CD4-positive, alpha-beta memory T cell (primary cell): ENCODE data around the gene KRTCAP2. TPM values are rescaled to one million over a fixed set of nuclear protein-coding genes. Genes with fewer than 3 reads are reported as not detected.
"Not testable (repeated sequence)": the region's sequence is repeated elsewhere in the genome, so short reads cannot be mapped to it uniquely, and the experiment has no call there.

Experiments used
- CTCF ChIA-PET: fragments of 350-600 bp; sonication (Branson Sonifier 250); formaldehyde crosslinking; loops from one replicate; lab custom pipeline; 2021; ENCODE audit warnings: inconsistent platforms; ENCODE audit not compliant: partially characterized antibody; lab: Charles Lee
- POLR2A ChIA-PET: fragments of 350-600 bp; sonication (Branson Sonifier 250); formaldehyde crosslinking; loops from one replicate; lab custom pipeline; 2021; ENCODE audit not compliant: partially characterized antibody; lab: Charles Lee
- DNase-seq, 5 donors: peaks; one replicate each; pipeline versions ENCODE4 v3.0.0 to v3.0.0-alpha.2; 2020 to 2022; ENCODE audit warnings: mixed read lengths in 1 of 5
- H3K27ac ChIP-seq: one replicate; pipeline ENCODE4 v1.7.0; 2013; ENCODE audit warnings: low read depth, low read length
- H3K27me3 ChIP-seq: 2 replicates; pipeline ENCODE4 v1.7.0; 2013; ENCODE audit warnings: mild to moderate bottlenecking, low read length, moderate library complexity; ENCODE audit not compliant: insufficient read depth
- H3K36me3 ChIP-seq: 2 replicates; pipeline ENCODE4 v1.7.0; 2013; ENCODE audit warnings: mild to moderate bottlenecking, low read length, moderate library complexity; ENCODE audit not compliant: insufficient read depth
- H3K4me1 ChIP-seq: 2 replicates; pipeline ENCODE4 v1.7.0; 2013; ENCODE audit warnings: mild to moderate bottlenecking, low read length, moderate library complexity; ENCODE audit not compliant: insufficient read depth
- H3K4me3 ChIP-seq, 2 donors: one replicate each; pipeline ENCODE4 v1.7.0; 2013; ENCODE audit warnings: low read length in 2 of 2, mild to moderate bottlenecking in 1 of 2
- H3K9me3 ChIP-seq, 2 donors: one replicate each; pipeline ENCODE4 v1.7.0; 2013; ENCODE audit warnings: low read length in 2 of 2, control low read depth in 1 of 2; ENCODE audit not compliant: control insufficient read depth in 1 of 2
- H3K27ac Mint-ChIP-seq, 7 donors: one replicate each; pipeline ENCODE4 v1.8.0; 2020 to 2021; ENCODE audit warnings: mixed read lengths in 7 of 7, mild to moderate bottlenecking in 6 of 7, inconsistent platforms in 3 of 7, moderate library complexity in 3 of 7
- H3K27me3 Mint-ChIP-seq, 2 donors: one replicate each; pipeline ENCODE4 v1.8.0; 2020 to 2021; ENCODE audit warnings: mixed read lengths in 2 of 2
- H3K36me3 Mint-ChIP-seq, 2 donors: one replicate each; pipeline ENCODE4 v1.8.0; 2020 to 2021; ENCODE audit warnings: mixed read lengths in 2 of 2, inconsistent platforms in 1 of 2, mild to moderate bottlenecking in 1 of 2
- H3K4me1 Mint-ChIP-seq, 4 donors: one replicate each; pipeline ENCODE4 v1.8.0; 2020 to 2021; ENCODE audit warnings: mixed read lengths in 4 of 4, mild to moderate bottlenecking in 1 of 4
- H3K4me3 Mint-ChIP-seq, 8 donors: one replicate each; pipeline ENCODE4 v1.8.0; 2020 to 2021; ENCODE audit warnings: mixed read lengths in 8 of 8, mild to moderate bottlenecking in 7 of 8, moderate library complexity in 6 of 8, inconsistent platforms in 3 of 8
- H3K9me3 Mint-ChIP-seq, 8 donors: one replicate each; pipeline ENCODE4 v1.8.0; 2020 to 2021; ENCODE audit warnings: mixed read lengths in 8 of 8, mild to moderate bottlenecking in 5 of 8, inconsistent platforms in 3 of 8, moderate library complexity in 1 of 8
- intact Hi-C: fragments of 100-400 bp; cut with micrococcal nuclease; formaldehyde crosslinking; loops from one replicate; pipeline ENCODE4 v1.15.1; 2023
- polyA plus RNA-seq, 2 donors: library from polyadenylated mRNA; unstranded; fragments of 300-500 nt; fragmentation: Illumina TruSeq; gene quantifications; one replicate each; pipeline ENCODE4 v1.2.3, GENCODE V29; 2021
- total RNA-seq, 2 experiments: library from RNA; stranded (reverse); gene quantifications; one replicate each; pipeline ENCODE4 v1.2.3, GENCODE V29; 2021

KRTCAP2 gene
- total and polyA plus RNA-seq, 4 experiments from 2014 or later, result 173 to 488 (median 325) TPM

GRCh38 chr1:155211381-155212050, 38.4 kb upstream of the KRTCAP2 start:
- CTCF ChIA-PET, result interaction anchor here (1.2 kb wide), 1 partner anchor 12 kb away, joined by 3 read pairs; no protein-coding TSS in a partner anchor
- Mint-ChIP-seq H3K27ac (peak overlapping the region in 4 of 7 donors; percentile 53 to 85 (median 61)), H3K36me3 (peaks cover 18 to 24% of the 10 kb centered on the region in 2 donors), H3K4me1 (peaks cover 24 to 39% (median 32%) of the 10 kb centered on the region in 4 donors)
- H3K27me3 Mint-ChIP-seq, H3K4me3 Mint-ChIP-seq, H3K27me3 ChIP-seq, H3K27ac ChIP-seq, DNase-seq, H3K36me3 ChIP-seq, H3K9me3 Mint-ChIP-seq, intact Hi-C loops, H3K4me3 ChIP-seq, H3K9me3 ChIP-seq, POLR2A ChIA-PET: not testable (repeated sequence)
- peaks cover 36% of the 10 kb centered on the region for H3K4me1 ChIP-seq

GRCh38 chr1:155210314-155211104, 37.4 kb upstream of the KRTCAP2 start:
- Mint-ChIP-seq H3K4me1 (peaks cover 24 to 38% (median 32%) of the 10 kb centered on the region in 4 donors), H3K36me3 (peaks cover 16 to 23% of the 10 kb centered on the region in 2 donors), H3K9me3 (no peaks in the 10 kb centered on the region), H3K27ac (peak overlapping the region; percentile 13 to 98 (median 38)), H3K4me3 (peak overlapping the region in 5 of 8 donors; percentile 11 to 51 (median 20)), H3K27me3 (no peaks in the 10 kb centered on the region)
- ChIA-PET CTCF (interaction anchor here (5.6 kb wide), 1 partner anchor 15 kb away, joined by 106 read pairs; no protein-coding TSS in a partner anchor), POLR2A (interaction anchor here (1.9 to 4.4 kb wide), 3 partner anchors 8 to 17 kb away, joined by 9 to 89 read pairs (median 58); no protein-coding TSS in a partner anchor)
- Histone ChIP-seq H3K27ac (no peak overlapping the region), H3K27me3 (no peaks in the 10 kb centered on the region), H3K9me3 (no peaks in the 10 kb centered on the region), H3K4me1 (peaks cover 35% of the 10 kb centered on the region), H3K36me3 (peaks cover 7% of the 10 kb centered on the region), H3K4me3 (no peak overlapping the region)
- intact Hi-C loops, result no loop called here
- no peak for DNase-seq

- Mint-ChIP-seq H3K27ac (peak overlapping the region; percentile 92 to 98 (median 98)), H3K36me3 (peaks cover 11 to 15% of the 10 kb centered on the region in 2 donors), H3K27me3 (no peaks in the 10 kb centered on the region), H3K9me3 (no peaks in the 10 kb centered on the region), H3K4me3 (peak overlapping the region; percentile 86 to 90 (median 89)), H3K4me1 (peaks cover 17 to 29% (median 24%) of the 10 kb centered on the region in 4 donors)
- no peak for DNase-seq
- CTCF ChIA-PET, result interaction anchor here (1.1 to 5.6 kb wide), 4 partner anchors 9 to 41 kb away, joined by 3 to 106 read pairs (median 32); no protein-coding TSS in a partner anchor
- POLR2A ChIA-PET, result interaction anchor here (0.6 to 4.4 kb wide), 14 partner anchors 10 to 764 kb away, joined by 3 to 89 read pairs (median 5); partner anchors contain the start of genes CLK2, KRTCAP2, PMVK and TRIM46
- intact Hi-C loops, result loop anchor here (5.0 kb wide), 2 partner anchors 33 to 37 kb away; partner anchors contain the start of genes KRTCAP2 and TRIM46
- H3K27me3 ChIP-seq, result no peaks in the 10 kb centered on the region
- H3K4me3 ChIP-seq, result peak overlapping the region; percentile 68 to 100
- H3K36me3 ChIP-seq, result peaks cover 7% of the 10 kb centered on the region
- no peaks in the 10 kb centered on the region for H3K9me3 ChIP-seq
- H3K4me1 ChIP-seq, result peaks cover 29% of the 10 kb centered on the region
- H3K27ac ChIP-seq, result peak overlapping the region; percentile 100
Measured at GRCh38 chr1:155209312-155209721, 36.2 kb upstream of the KRTCAP2 start.

GRCh38 chr1:155208541-155209311, 35.6 kb upstream of the KRTCAP2 start, which contains the start of gene MTX1:
Gene MTX1, plus strand, starts transcription at chr1:155208695. Its CDS starts 110 bp downstream, at chr1:155208805.
- Histone ChIP-seq H3K9me3 (no peaks in the 10 kb centered on the region), H3K4me3 (peak within 1 kb of the TSS; percentile 68 to 100), H3K27me3 (no peaks in the 10 kb centered on the region), H3K27ac (peak within 1 kb of the TSS; percentile 100), H3K36me3 (peaks cover 7% of the 10 kb centered on the region), H3K4me1 (peaks cover 29% of the 10 kb centered on the region)
- Mint-ChIP-seq H3K27me3 (no peaks in the 10 kb centered on the region), H3K4me1 (peaks cover 17 to 29% (median 24%) of the 10 kb centered on the region in 4 donors), H3K4me3 (peak within 1 kb of the TSS; percentile 86 to 92 (median 89)), H3K9me3 (no peaks in the 10 kb centered on the region), H3K27ac (peak within 1 kb of the TSS; percentile 95 to 98 (median 98)), H3K36me3 (peaks cover 11 to 15% of the 10 kb centered on the region in 2 donors)
- ChIA-PET CTCF (interaction anchor here (1.1 to 5.6 kb wide), 7 partner anchors 10 to 42 kb away, joined by 3 to 106 read pairs (median 22); partner anchors contain the start of gene KRTCAP2), POLR2A (interaction anchor here (0.6 to 4.4 kb wide), 15 partner anchors 10 to 764 kb away, joined by 3 to 89 read pairs (median 4); partner anchors contain the start of genes CLK2, KRTCAP2, PMVK and TRIM46)
- peak; percentile 90 to 96 (median 91) for DNase-seq
- intact Hi-C loops, result loop anchor here (5.0 kb wide), 2 partner anchors 34 to 36 kb away; partner anchors contain the start of genes KRTCAP2 and TRIM46

- ChIA-PET POLR2A (interaction anchor here (0.6 to 4.4 kb wide), 12 partner anchors 14 to 212 kb away, joined by 3 to 89 read pairs (median 5); partner anchors contain the start of genes FDPS, KRTCAP2 and TRIM46), CTCF (interaction anchor here (0.7 to 5.6 kb wide), 11 partner anchors 10 to 402 kb away, joined by 3 to 106 read pairs (median 13); partner anchors contain the start of genes KRTCAP2 and MSTO1)
- H3K4me1 Mint-ChIP-seq, result peaks cover 17 to 29% (median 24%) of the 10 kb centered on the region in 4 donors
- peaks cover 29% of the 10 kb centered on the region for H3K4me1 ChIP-seq
- DNase-seq, result peak in 2 of 5 donors; percentile 10 to 37
- peaks cover 11 to 15% of the 10 kb centered on the region in 2 donors for H3K36me3 Mint-ChIP-seq
- H3K27ac Mint-ChIP-seq, result peak within 1 kb of the TSS; percentile 95 to 98 (median 98)
- no peaks in the 10 kb centered on the region for H3K9me3 Mint-ChIP-seq
- peak within 1 kb of the TSS; percentile 100 for H3K27ac ChIP-seq
- intact Hi-C loops, result loop anchor here (1.0 to 5.0 kb wide), 5 partner anchors 14 to 383 kb away; partner anchors contain the start of genes KRTCAP2 and TRIM46
- H3K27me3 Mint-ChIP-seq, result no peaks in the 10 kb centered on the region
- H3K36me3 ChIP-seq, result peaks cover 7% of the 10 kb centered on the region
- peak within 1 kb of the TSS; percentile 68 to 100 for H3K4me3 ChIP-seq
- H3K4me3 Mint-ChIP-seq, result peak within 1 kb of the TSS; percentile 86 to 92 (median 87)
- H3K9me3 ChIP-seq, result no peaks in the 10 kb centered on the region
- no peaks in the 10 kb centered on the region for H3K27me3 ChIP-seq
Measured at GRCh38 chr1:155207806-155208540, 34.9 kb upstream of the KRTCAP2 start, which contains the start of gene THBS3. Gene THBS3, minus strand, starts transcription at chr1:155207897. Its CDS starts 21 bp downstream, at chr1:155207876.
